ENCODE measurements around the gene RAP2A.
A peak's percentile ranks its signal among the peaks of the same experiment; 100 is the strongest.

The RAP2A gene

GRCh38 chr13:97446448-97446847, 12.5 kb downstream of the RAP2A start:
- DNase-seq (ENCODE audit: low read depth, low spot score), result peak; percentile 47

- peak; percentile 50 for DNase-seq (ENCODE audit: low read depth, low spot score)
Observed at GRCh38 chr13:97448503-97449251, 14.7 kb downstream of the RAP2A start.

- no peak for DNase-seq (ENCODE audit: low read depth, low spot score)
Observed at GRCh38 chr13:97454699-97455098, 20.7 kb downstream of the RAP2A start.

GRCh38 chr13:97456047-97456446, 22.1 kb downstream of the RAP2A start:
- no peak for DNase-seq (ENCODE audit: low read depth, low spot score)

GRCh38 chr13:97459215-97459777, 25.3 kb downstream of the RAP2A start:
- no peak for DNase-seq (ENCODE audit: low read depth, low spot score)

GRCh38 chr13:97460004-97460775, 26.2 kb downstream of the RAP2A start:
- no peak for DNase-seq (ENCODE audit: low read depth, low spot score)

GRCh38 chr13:97460853-97461252, 26.9 kb downstream of the RAP2A start:
- no peak for DNase-seq (ENCODE audit: low read depth, low spot score)

- DNase-seq (ENCODE audit: low read depth, low spot score), result no peak
Observed at GRCh38 chr13:97464561-97464960, 30.6 kb downstream of the RAP2A start.

- DNase-seq (ENCODE audit: low read depth, low spot score), result no peak
Observed at GRCh38 chr13:97466722-97467121, 32.8 kb downstream of the RAP2A start.

- DNase-seq (ENCODE audit: low read depth, low spot score), result no peak
Observed at GRCh38 chr13:97468331-97468730, 34.4 kb downstream of the RAP2A start.

GRCh38 chr13:97471711-97472110, 37.7 kb downstream of the RAP2A start:
- no peak for DNase-seq (ENCODE audit: low read depth, low spot score)

GRCh38 chr13:97474349-97474980, 40.5 kb downstream of the RAP2A start:
- no peak for DNase-seq (ENCODE audit: low read depth, low spot score)

- DNase-seq (ENCODE audit: low read depth, low spot score), result no peak
Observed at GRCh38 chr13:97475011-97475410, 41.0 kb downstream of the RAP2A start.

- no peak for DNase-seq (ENCODE audit: low read depth, low spot score)
Observed at GRCh38 chr13:97477844-97478243, 43.9 kb downstream of the RAP2A start.

GRCh38 chr13:97478247-97478646, 44.3 kb downstream of the RAP2A start:
- no peak for DNase-seq (ENCODE audit: low read depth, low spot score)

GRCh38 chr13:97483465-97483864, 49.5 kb downstream of the RAP2A start:
- DNase-seq (ENCODE audit: low read depth, low spot score), result no peak

- no peak for DNase-seq (ENCODE audit: low read depth, low spot score)
Observed at GRCh38 chr13:97484301-97484700, 50.3 kb downstream of the RAP2A start.

GRCh38 chr13:97485320-97485719, 51.4 kb downstream of the RAP2A start:
- DNase-seq (ENCODE audit: low read depth, low spot score), result no peak

- no peak for DNase-seq (ENCODE audit: low read depth, low spot score)
Observed at GRCh38 chr13:97490702-97491307, 56.8 kb downstream of the RAP2A start.

GRCh38 chr13:97491452-97491851, 57.5 kb downstream of the RAP2A start:
- DNase-seq (ENCODE audit: low read depth, low spot score), result no peak

- DNase-seq (ENCODE audit: low read depth, low spot score), result no peak
Observed at GRCh38 chr13:97492257-97492656, 58.3 kb downstream of the RAP2A start.
